ENCODE results near the gene BRSK2. TPM values are rescaled to one million over a fixed set of nuclear protein-coding genes. Genes with fewer than 3 reads are reported as not detected.
A peak's percentile ranks its signal among the peaks of the same experiment; 100 is the strongest.

Gene BRSK2
- total RNA-seq, 6 donors from 2014 or later = 0.11 to 0.54 (median 0.25) TPM; not detected in 2

DNA sequence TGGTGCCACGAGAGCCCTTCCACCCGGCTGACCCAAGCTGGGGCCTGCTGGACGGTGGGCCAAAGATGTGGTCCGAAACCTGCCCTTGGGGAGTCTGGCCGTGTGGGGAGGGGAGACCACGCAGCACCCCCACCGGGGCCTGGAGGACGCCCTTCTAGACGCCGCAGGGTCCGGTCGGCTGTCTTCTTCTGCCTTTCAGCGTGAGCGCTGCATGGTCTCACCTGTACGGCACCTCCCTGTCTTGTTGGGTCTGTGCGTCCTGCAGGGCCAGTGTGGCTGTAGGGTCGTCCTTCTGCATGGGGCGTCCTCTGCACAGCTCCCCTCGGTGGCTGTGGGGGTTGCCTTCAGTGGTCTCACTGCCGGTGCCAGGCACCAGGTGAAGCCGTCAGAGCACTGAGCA lies 2.8 kb downstream of the BRSK2 start:
- WGBS, 2 donors = 92 to 94% methylated on average over 13 to 21 of the region's 21 CpGs
- ATAC-seq (ENCODE audit: low FRiP score in 2 of 2) = no peak
- TF ChIP-seq POLR2A (IDR thresholded peaks at IDR 0.05) (no peak), POLR2AphosphoS5 (IDR thresholded peaks at IDR 0.05) (no peak), EP300 (IDR thresholded peaks at IDR 0.05) (no peak)
- TF ChIP-seq, protein P1, sequence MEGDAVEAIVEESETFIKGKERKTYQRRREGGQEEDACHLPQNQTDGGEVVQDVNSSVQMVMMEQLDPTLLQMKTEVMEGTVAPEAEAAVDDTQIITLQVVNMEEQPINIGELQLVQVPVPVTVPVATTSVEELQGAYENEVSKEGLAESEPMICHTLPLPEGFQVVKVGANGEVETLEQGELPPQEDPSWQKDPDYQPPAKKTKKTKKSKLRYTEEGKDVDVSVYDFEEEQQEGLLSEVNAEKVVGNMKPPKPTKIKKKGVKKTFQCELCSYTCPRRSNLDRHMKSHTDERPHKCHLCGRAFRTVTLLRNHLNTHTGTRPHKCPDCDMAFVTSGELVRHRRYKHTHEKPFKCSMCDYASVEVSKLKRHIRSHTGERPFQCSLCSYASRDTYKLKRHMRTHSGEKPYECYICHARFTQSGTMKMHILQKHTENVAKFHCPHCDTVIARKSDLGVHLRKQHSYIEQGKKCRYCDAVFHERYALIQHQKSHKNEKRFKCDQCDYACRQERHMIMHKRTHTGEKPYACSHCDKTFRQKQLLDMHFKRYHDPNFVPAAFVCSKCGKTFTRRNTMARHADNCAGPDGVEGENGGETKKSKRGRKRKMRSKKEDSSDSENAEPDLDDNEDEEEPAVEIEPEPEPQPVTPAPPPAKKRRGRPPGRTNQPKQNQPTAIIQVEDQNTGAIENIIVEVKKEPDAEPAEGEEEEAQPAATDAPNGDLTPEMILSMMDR (IDR thresholded peaks at IDR 0.05) = no peak
- Histone ChIP-seq H3K27ac (no peak overlapping the region), H3K27me3 (peaks cover 0 to 43% (median 17%) of the 10 kb centered on the region in 4 donors), H3K4me3 (no peak overlapping the region), H3K9me3 (no peaks in the 10 kb centered on the region), H3K4me1 (peaks cover 12 to 21% (median 14%) of the 10 kb centered on the region in 4 donors), H3K36me3 (no peaks in the 10 kb centered on the region)
- DNase-seq = peak in 1 of 2 donors; percentile 68

DNA sequence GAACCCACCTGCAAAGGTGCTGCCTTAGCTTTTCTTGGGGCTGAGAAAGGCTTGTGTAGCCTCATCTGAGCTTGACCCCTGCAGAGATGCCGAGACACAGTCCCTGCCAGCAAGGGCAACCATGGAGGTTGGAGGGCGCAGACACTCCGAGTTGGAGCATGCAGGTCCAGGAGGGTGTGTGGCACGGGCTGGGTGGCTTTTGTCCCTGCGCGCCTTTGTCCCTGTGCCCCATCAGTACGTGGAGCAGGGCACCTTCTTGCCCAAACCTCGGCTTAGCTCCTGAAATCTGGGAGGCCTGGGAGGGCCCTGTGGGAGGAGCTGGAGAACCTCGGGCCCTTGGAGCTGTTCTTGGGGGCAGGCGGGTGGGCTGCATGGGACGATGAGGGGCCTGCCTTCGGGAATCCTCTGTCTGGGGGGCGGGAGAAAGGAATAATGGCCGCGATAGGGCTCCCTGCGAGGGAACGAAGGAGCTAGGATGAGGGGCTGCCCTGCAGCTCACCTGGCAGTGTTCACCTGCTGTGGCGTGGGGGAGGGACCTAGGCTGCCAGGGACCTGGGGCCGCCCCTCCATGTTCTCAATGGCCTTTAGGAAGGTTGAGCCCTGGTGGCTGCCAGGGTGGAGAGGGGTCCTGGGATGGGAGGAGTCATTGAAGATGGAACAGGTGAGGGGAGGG lies 3.4 kb downstream of the BRSK2 start:
- no peak overlapping the region for H3K27ac ChIP-seq
- no peaks in the 10 kb centered on the region for H3K36me3 ChIP-seq
- WGBS, 2 donors = 91 to 93% methylated on average over 18 to 19 of the region's 19 CpGs
- DNase-seq (no peak), ATAC-seq (ENCODE audit: low FRiP score in 2 of 2) (no peak)
- H3K4me1 ChIP-seq = peaks cover 12 to 21% (median 14%) of the 10 kb centered on the region in 4 donors
- H3K4me3 ChIP-seq = no peak overlapping the region
- H3K9me3 ChIP-seq = no peaks in the 10 kb centered on the region
- H3K27me3 ChIP-seq = peaks cover 0 to 46% (median 17%) of the 10 kb centered on the region in 4 donors
- no peak for TF ChIP-seq EP300 (IDR thresholded peaks at IDR 0.05)

DNA sequence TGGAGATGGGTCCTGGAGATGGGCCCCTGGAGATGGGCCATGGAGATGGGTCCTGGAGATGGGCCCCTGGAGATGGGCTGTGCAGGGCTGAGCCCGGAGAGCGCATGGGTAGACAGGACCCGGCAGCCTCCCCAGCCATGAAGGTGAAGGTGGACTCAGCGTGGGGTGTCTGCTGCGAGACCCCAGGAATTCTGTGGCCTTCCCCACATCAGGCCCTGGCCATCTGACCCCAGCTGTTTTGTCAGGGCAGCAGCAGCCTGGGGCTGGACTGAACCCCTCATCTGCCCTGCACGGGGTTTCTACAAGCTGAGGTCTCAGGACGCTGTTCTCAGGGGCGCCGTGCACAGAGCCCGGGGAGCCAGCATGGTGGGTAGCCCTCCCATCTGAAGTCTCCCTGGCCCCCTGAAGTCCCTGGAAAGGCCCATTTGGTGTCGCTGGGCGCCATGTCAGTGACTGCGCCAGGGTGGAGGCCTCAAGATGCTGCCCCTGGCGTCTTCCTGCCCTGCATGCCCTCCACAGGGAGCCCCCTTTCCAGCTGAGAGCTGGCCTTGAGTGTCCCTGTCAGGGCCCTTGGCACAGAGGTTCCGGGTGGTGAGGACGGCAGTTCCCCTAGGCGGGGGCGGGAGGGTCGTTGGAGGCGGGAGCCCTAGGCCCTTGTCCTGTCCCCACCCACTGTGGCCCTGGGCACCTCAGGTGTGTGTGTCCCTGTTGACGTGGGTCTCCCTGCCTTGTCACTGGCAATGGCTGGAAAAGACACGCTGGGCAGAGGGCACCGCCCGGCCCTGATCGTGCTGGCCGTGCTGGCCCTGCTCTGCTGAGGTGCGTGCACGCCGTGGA lies 5.4 kb downstream of the BRSK2 start:
- TF ChIP-seq, protein P1 (IDR thresholded peaks at IDR 0.05) = no peak
- TF ChIP-seq EP300 (IDR thresholded peaks at IDR 0.05) = no peak
- no peak for TF ChIP-seq POLR2A (IDR thresholded peaks at IDR 0.05)
- TF ChIP-seq POLR2AphosphoS5 (IDR thresholded peaks at IDR 0.05) = no peak
- WGBS, 2 donors = 83 to 90% methylated on average over 5 to 22 of the region's 29 CpGs
- peak in 1 of 2 donors; percentile 70 for DNase-seq
- Histone ChIP-seq H3K27ac (no peak overlapping the region), H3K9me3 (no peaks in the 10 kb centered on the region), H3K36me3 (no peaks in the 10 kb centered on the region), H3K27me3 (peaks cover 0 to 37% (median 17%) of the 10 kb centered on the region in 4 donors), H3K4me1 (peaks cover 4 to 10% (median 7%) of the 10 kb centered on the region in 4 donors), H3K4me3 (no peak overlapping the region)
- no peak for ATAC-seq (ENCODE audit: low FRiP score in 2 of 2)

DNA sequence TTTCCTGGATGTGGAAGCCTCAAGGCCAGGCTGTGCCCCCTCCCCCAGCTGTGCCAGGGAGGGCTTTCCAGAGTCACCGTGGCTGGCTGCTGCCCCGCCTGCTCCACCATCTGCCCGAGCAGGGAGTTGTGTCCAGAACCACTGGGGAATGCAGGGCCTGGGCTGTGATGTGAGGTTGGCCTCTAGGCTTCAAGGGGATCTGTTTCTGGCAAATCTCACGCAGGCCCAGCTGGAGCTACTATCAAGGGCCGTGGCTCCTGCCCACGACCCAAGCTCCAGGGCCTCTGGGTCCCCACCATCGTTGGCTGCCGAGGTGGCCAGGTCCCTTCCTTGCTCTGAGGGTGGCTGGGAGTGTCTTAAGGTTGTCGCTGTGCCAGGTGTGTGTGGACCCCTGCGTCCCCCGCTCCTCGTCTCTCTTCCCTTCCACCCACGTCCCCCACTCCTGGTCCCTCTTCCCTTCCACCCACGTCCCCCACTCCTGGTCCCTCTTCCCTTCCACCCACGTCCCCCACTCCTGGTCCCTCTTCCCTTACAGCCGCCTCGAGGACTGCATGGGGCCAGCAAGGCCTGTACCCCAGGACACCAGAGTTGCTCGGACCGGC lies 6.1 kb downstream of the BRSK2 start:
- Histone ChIP-seq H3K27me3 (peaks cover 0 to 37% (median 14%) of the 10 kb centered on the region in 4 donors), H3K36me3 (no peaks in the 10 kb centered on the region), H3K4me1 (peaks cover 2 to 6% (median 4%) of the 10 kb centered on the region in 4 donors), H3K4me3 (no peak overlapping the region), H3K9me3 (no peaks in the 10 kb centered on the region), H3K27ac (no peak overlapping the region)
- ATAC-seq (ENCODE audit: low FRiP score in 2 of 2) (peak in 1 of 2 donors; percentile 50), DNase-seq (peak in 1 of 2 donors; percentile 75)
- 82 to 89% methylated on average over 13 to 16 of the region's 19 CpGs for WGBS, 2 donors
- TF ChIP-seq EP300 (IDR thresholded peaks at IDR 0.05) = no peak
- TF ChIP-seq, protein P1 (IDR thresholded peaks at IDR 0.05) = no peak
- TF ChIP-seq POLR2A (IDR thresholded peaks at IDR 0.05) = no peak
- TF ChIP-seq POLR2AphosphoS5 (IDR thresholded peaks at IDR 0.05) = no peak

DNA sequence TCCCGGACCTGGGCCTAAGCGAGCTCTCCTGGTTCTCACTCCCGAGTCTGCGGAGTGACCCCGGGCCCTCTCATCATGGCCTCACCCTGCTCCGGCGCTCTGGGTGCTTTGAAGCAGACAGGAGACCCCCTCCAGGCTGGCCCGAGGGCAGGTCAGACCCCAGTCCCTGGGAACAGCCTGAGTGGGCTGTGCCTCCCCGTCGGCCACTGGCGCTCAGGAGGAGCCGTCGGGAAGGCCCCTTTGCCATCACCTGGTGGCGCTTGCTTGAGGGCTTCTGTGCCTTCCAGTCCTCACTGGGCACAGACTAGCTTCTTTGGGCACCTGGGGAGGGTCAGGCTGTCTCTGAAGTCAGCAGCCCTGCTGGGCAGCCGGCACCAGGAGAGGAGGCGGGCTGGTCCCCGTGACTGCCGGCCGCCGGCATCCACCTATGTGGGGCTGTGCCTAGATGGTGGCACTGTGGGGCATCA lies 6.7 kb downstream of the BRSK2 start:
- peaks cover 0 to under 1% (median 0%) of the 10 kb centered on the region in 4 donors for H3K4me1 ChIP-seq
- DNase-seq (no peak), ATAC-seq (ENCODE audit: low FRiP score in 2 of 2) (no peak)
- H3K27ac ChIP-seq = no peak overlapping the region
- H3K4me3 ChIP-seq = no peak overlapping the region
- no peaks in the 10 kb centered on the region for H3K36me3 ChIP-seq
- no peak for TF ChIP-seq POLR2A (IDR thresholded peaks at IDR 0.05)
- TF ChIP-seq POLR2AphosphoS5 (IDR thresholded peaks at IDR 0.05) = no peak
- TF ChIP-seq, protein P1 (IDR thresholded peaks at IDR 0.05) = no peak
- TF ChIP-seq EP300 (IDR thresholded peaks at IDR 0.05) = no peak
- WGBS, 2 donors = 86 to 93% methylated on average over 1 to 20 of the region's 20 CpGs
- H3K27me3 ChIP-seq = peaks cover 0 to 32% (median 9%) of the 10 kb centered on the region in 4 donors
- no peaks in the 10 kb centered on the region for H3K9me3 ChIP-seq

Data from upper lobe of left lung (tissue), 6 donors.